Stimulated activated naive B cell treated with anti-CD40 and anti-IgM and Interleukin-4, amounts not matched to agents 10 μg/mL and 1 μg/mL and 100 μg/mL, for 72 hours (primary cell): ENCODE measurements around the gene SNAPC3.
"Not testable (repeated sequence)": the region's sequence is repeated elsewhere in the genome, so short reads cannot be mapped to it uniquely, and the experiment has no call there.

ENCODE experiments used
- ATAC-seq, 2 donors: fragments of 150-1000 bp; cut with Tn5 transposase; replicated peaks; 2 replicates each; pipeline ENCODE4 v1.10.0; 2021; ENCODE audit warnings: moderate library complexity in 1 of 2
- DNase-seq: peaks from one replicate; pipeline ENCODE4 v3.0.0; 2021
- H3K27ac Mint-ChIP-seq: one replicate; pipeline ENCODE4 v1.8.0; 2022; ENCODE audit warnings: mild to moderate bottlenecking, mixed read lengths
- H3K27me3 Mint-ChIP-seq, 2 donors: one replicate each; pipeline ENCODE4 v1.8.0; 2022; ENCODE audit warnings: mixed read lengths in 2 of 2
- H3K36me3 Mint-ChIP-seq, 2 donors: one replicate each; pipeline ENCODE4 v1.8.0; 2022; ENCODE audit warnings: mixed read lengths in 2 of 2, mild to moderate bottlenecking in 1 of 2
- H3K4me1 Mint-ChIP-seq, 2 donors: one replicate each; pipeline ENCODE4 v1.8.0; 2022; ENCODE audit warnings: mixed read lengths in 2 of 2, mild to moderate bottlenecking in 1 of 2
- H3K4me3 Mint-ChIP-seq, 2 donors: one replicate each; pipeline ENCODE4 v1.8.0; 2022; ENCODE audit warnings: mild to moderate bottlenecking in 2 of 2, mixed read lengths in 2 of 2, moderate library complexity in 1 of 2
- H3K9me3 Mint-ChIP-seq, 2 donors: one replicate each; pipeline ENCODE4 v1.8.0; 2022; ENCODE audit warnings: mixed read lengths in 2 of 2, mild to moderate bottlenecking in 1 of 2

Gene SNAPC3

DNA sequence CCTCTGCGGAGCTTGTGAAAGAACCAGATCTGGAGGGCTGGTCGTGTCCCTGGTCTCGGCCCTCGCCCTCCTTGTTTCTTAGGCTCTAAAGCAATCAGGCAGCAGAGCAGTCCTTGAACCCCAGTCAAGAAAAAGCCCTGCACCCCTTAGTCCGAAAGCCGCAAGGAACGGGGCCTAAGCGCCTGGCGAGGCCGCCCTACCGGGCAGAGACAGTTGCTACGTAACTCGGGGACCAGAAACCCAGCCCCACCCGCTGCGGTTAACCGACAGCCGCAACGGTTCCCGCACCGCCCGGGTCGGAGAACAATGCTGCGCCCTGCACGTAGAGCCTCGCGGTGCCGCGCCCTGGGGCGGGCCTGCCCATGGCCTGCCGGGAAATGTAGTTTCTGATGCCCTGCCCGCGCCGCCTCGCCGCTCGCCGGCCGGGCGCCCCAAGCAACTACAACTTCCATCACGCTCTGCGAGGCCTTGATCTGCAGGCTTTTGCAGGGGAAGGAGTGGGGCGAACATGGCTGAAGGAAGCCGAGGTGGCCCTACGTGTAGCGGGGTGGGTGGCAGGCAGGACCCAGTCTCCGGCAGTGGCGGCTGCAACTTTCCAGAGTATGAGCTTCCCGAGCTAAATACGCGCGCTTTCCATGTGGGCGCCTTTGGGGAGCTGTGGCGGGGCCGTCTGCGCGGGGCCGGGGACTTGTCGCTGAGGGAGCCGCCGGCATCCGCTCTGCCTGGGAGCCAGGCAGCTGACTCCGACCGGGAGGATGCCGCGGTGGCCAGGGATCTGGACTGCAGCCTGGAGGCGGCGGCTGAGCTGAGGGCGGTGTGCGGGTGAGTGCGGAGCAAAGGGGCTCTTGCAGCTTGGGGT is at the start of gene SNAPC3:
Gene SNAPC3, plus strand, starts transcription at position 505 of the 859 bp plus-strand sequence. Its CDS starts 4 bp downstream, at position 509.
- Mint-ChIP-seq H3K27ac (peak within 1 kb of the TSS; percentile 94), H3K27me3 (no peaks in the 10 kb centered on the region), H3K36me3 (peaks cover 15 to 20% of the 10 kb centered on the region in 2 donors), H3K9me3 (no peaks in the 10 kb centered on the region), H3K4me3 (peak within 1 kb of the TSS; percentile 90 to 93), H3K4me1 (peaks cover 20 to 34% of the 10 kb centered on the region in 2 donors)
- peak; percentile 91 for DNase-seq
- ATAC-seq, result peak; percentile 95 to 97

DNA sequence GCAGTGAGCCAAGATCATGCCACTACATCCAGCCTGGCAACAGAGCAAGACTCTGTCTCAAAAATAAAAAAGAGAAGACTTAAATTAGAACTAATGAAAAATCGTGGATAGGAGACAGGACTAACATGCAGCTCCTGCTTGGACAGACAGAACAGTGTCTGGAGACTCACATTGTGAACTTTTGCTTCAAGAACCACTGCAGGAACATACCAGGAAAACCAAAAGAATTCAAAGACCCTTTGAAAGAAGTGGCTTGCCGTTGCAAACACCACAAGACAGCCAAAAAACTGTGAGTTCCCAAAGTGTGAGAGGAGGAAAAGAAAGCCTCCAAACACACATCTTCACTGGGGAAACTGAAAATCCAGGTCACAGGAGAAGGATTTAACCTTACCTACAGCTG is 48.8 kb upstream of the SNAPC3 start:
- no peak for DNase-seq
- ATAC-seq, result no peak
- peaks cover 12 to 31% of the 10 kb centered on the region in 2 donors for H3K27me3 Mint-ChIP-seq
- H3K27ac Mint-ChIP-seq, result no peak overlapping the region
- peaks cover 5 to 8% of the 10 kb centered on the region in 2 donors for H3K9me3 Mint-ChIP-seq
- peaks cover 0 to 4% of the 10 kb centered on the region in 2 donors for H3K36me3 Mint-ChIP-seq
- peaks cover 0 to 7% of the 10 kb centered on the region in 2 donors for H3K4me1 Mint-ChIP-seq
- H3K4me3 Mint-ChIP-seq, result no peak overlapping the region

DNA sequence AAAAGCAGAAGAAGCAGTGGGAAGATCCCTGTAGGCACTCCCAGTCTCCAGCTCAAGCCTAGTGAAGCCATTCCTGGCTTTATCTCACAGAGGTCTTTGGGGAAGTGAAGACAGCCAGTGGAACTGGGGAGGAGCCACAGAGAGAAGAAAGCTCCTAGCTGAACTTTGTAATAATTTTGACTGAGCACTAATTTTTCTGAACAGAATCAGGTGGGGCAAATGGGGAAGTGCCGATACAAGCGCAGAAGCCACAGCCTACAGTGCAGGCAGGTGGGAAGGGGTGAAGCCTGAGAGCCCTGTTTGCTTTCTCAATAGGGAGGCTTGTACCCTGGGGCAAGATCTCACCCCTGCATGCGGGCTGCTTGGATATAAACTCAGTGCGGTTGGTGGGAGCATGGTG is 48.4 kb upstream of the SNAPC3 start:
- no peak overlapping the region for H3K4me3 Mint-ChIP-seq
- H3K36me3 Mint-ChIP-seq, result peaks cover 0 to 4% of the 10 kb centered on the region in 2 donors
- peaks cover 5 to 8% of the 10 kb centered on the region in 2 donors for H3K9me3 Mint-ChIP-seq
- H3K27me3 Mint-ChIP-seq, result peaks cover 14 to 33% of the 10 kb centered on the region in 2 donors
- DNase-seq (no peak), ATAC-seq (peak; percentile 64 to 82)
- H3K4me1 Mint-ChIP-seq, result peaks cover 0 to 7% of the 10 kb centered on the region in 2 donors
- no peak overlapping the region for H3K27ac Mint-ChIP-seq

GRCh38 chr9:15374825-15375224 is 47.9 kb upstream of the SNAPC3 start:
- H3K9me3 Mint-ChIP-seq, result peaks cover 5 to 8% of the 10 kb centered on the region in 2 donors
- H3K4me1 Mint-ChIP-seq, result peaks cover 0 to 7% of the 10 kb centered on the region in 2 donors
- H3K27me3 Mint-ChIP-seq, result peaks cover 19 to 38% of the 10 kb centered on the region in 2 donors
- H3K4me3 Mint-ChIP-seq, result no peak overlapping the region
- ATAC-seq (no peak), DNase-seq (no peak)
- H3K36me3 Mint-ChIP-seq, result peaks cover 0 to 4% of the 10 kb centered on the region in 2 donors
- no peak overlapping the region for H3K27ac Mint-ChIP-seq

DNA sequence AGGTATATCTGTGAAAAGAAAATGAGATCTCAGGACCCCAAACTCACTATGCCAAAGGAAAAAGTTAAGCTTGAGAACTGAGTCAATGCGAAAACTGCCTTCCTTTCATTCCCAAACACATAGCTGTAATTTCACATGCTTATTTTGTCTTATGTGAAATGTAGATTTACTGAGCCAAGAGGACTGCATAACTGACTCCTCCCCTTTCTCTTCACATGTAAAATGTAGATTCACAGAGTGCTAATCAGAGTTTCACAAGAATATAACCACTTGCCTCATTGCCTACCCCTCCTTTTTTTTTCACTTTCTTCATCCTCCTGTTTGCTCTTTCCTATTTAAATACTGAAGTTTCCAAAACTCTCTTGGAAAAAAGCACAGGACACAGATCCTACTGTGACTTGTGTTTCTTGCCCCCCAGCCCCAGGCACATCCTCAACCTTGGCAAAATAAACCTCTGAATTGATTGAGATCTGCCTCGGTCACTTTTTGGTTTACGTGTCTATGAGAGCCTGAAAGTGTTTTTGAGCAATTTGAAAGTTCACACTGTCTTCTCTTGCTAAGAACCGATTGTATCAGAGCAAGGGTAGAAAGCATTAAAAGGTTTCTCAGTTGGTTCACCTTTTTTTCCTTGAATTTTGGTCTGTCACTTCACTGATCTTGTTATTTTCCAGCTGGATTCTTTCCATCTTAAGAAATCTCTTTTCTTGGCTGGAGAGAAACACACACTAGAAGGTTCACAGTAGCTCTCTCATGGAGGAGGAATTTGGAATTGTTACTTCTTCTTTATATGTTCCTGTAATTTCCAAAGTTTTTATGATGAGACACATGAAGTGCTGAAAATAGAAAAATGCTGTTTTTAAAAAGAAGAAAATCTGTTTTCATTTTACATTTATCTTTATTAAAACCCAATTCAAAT is 44.8 kb upstream of the SNAPC3 start:
- H3K9me3 Mint-ChIP-seq, result peaks cover 5 to 8% of the 10 kb centered on the region in 2 donors
- ATAC-seq (no peak), DNase-seq (no peak)
- no peak overlapping the region for H3K27ac Mint-ChIP-seq
- H3K4me3 Mint-ChIP-seq, result no peak overlapping the region
- H3K36me3 Mint-ChIP-seq, result peaks cover 0 to 4% of the 10 kb centered on the region in 2 donors
- peaks cover 27 to 34% of the 10 kb centered on the region in 2 donors for H3K27me3 Mint-ChIP-seq
- H3K4me1 Mint-ChIP-seq, result peaks cover 0 to 7% of the 10 kb centered on the region in 2 donors

DNA sequence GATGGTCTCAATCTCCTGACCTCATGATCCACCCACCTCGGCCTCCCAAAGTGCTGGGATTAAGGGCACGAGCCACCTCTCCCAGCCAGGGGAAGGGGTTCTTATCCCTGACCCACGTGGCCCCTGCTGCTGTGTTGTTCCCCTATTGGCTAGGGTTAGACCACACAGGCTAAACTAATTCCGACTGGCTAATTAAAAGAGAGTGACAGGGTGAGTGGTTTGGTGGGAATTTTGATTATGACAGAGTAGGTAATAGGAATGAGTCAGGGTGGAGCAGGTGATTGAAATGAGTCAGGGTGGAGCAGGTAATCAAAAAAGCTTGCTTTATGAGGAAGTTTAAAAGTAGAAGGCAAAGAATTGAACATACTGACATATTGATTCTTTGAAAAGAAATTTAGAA is 43.4 kb upstream of the SNAPC3 start:
- not testable (repeated sequence) for H3K9me3 Mint-ChIP-seq, H3K4me1 Mint-ChIP-seq, H3K36me3 Mint-ChIP-seq, H3K27ac Mint-ChIP-seq, ATAC-seq, DNase-seq, H3K4me3 Mint-ChIP-seq
- peaks cover 31 to 46% of the 10 kb centered on the region in 2 donors for H3K27me3 Mint-ChIP-seq

GRCh38 chr9:15379888-15380287 is 42.8 kb upstream of the SNAPC3 start:
- H3K4me3 Mint-ChIP-seq, DNase-seq, H3K36me3 Mint-ChIP-seq, H3K4me1 Mint-ChIP-seq, H3K27ac Mint-ChIP-seq, H3K9me3 Mint-ChIP-seq, ATAC-seq: not testable (repeated sequence)
- H3K27me3 Mint-ChIP-seq, result peaks cover 31 to 46% of the 10 kb centered on the region in 2 donors

GRCh38 chr9:15381491-15381890 is 41.2 kb upstream of the SNAPC3 start:
- DNase-seq (no peak), ATAC-seq (no peak)
- Mint-ChIP-seq H3K27me3 (peaks cover 31 to 34% of the 10 kb centered on the region in 2 donors), H3K4me3 (no peak overlapping the region), H3K9me3 (peaks cover 0 to 2% of the 10 kb centered on the region in 2 donors), H3K36me3 (no peaks in the 10 kb centered on the region), H3K4me1 (no peaks in the 10 kb centered on the region), H3K27ac (no peak overlapping the region)

DNA sequence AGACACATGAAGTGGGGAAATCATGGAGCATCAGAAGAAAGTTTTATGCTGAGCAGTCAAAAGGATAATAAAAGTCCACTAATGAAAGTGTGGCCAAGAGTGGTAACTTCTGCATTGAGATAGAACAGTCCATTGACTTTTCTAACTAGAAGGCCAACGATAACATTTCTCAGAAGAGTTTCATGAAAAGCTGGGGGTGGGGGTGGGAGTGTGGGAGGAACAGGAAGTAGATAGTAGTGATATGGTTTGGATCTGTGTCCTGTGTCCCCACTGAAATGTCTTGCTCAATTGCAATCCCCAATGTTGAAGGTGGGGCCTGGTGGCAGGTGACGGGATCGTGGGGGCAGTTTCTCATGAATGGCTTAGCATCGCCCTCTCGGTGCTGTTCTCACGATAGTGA is 36.2 kb upstream of the SNAPC3 start:
- Mint-ChIP-seq H3K9me3 (no peaks in the 10 kb centered on the region), H3K4me1 (no peaks in the 10 kb centered on the region), H3K36me3 (no peaks in the 10 kb centered on the region), H3K4me3 (no peak overlapping the region), H3K27ac (no peak overlapping the region), H3K27me3 (peaks cover 11 to 12% of the 10 kb centered on the region in 2 donors)
- no peak for ATAC-seq
- no peak for DNase-seq

- H3K27ac Mint-ChIP-seq, result no peak overlapping the region
- ATAC-seq (no peak), DNase-seq (no peak)
- H3K36me3 Mint-ChIP-seq, result no peaks in the 10 kb centered on the region
- no peaks in the 10 kb centered on the region for H3K9me3 Mint-ChIP-seq
- no peaks in the 10 kb centered on the region for H3K27me3 Mint-ChIP-seq
- H3K4me3 Mint-ChIP-seq, result no peak overlapping the region
- H3K4me1 Mint-ChIP-seq, result no peaks in the 10 kb centered on the region
Observed at GRCh38 chr9:15389173-15389572, 33.5 kb upstream of the SNAPC3 start.

GRCh38 chr9:15389631-15390030 is 33.0 kb upstream of the SNAPC3 start:
- no peak overlapping the region for H3K4me3 Mint-ChIP-seq
- no peaks in the 10 kb centered on the region for H3K4me1 Mint-ChIP-seq
- no peak for DNase-seq
- ATAC-seq, result no peak
- H3K9me3 Mint-ChIP-seq, result no peaks in the 10 kb centered on the region
- H3K27me3 Mint-ChIP-seq, result no peaks in the 10 kb centered on the region
- no peak overlapping the region for H3K27ac Mint-ChIP-seq
- H3K36me3 Mint-ChIP-seq, result no peaks in the 10 kb centered on the region

DNA sequence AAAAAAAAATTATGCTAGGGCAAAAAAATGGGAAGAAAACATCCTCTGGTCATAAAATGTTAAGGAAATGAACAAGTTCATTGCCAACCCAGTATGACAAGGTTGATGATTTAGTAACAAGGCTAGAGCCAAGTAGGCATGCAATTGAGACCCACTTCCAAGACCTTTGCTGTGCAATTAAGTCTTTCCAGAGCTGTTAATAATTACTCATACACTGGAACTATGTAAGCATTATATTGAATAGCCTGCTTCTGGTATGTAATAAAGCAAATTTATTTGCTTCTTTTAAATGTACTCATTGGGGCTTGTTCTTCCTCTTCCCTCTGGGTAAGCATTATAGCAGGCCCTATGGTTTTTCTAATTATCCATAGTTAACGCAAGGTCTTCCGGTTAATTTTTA is 32.5 kb upstream of the SNAPC3 start:
- DNase-seq (no peak), ATAC-seq (no peak)
- no peaks in the 10 kb centered on the region for H3K36me3 Mint-ChIP-seq
- H3K27ac Mint-ChIP-seq, result no peak overlapping the region
- H3K27me3 Mint-ChIP-seq, result no peaks in the 10 kb centered on the region
- H3K9me3 Mint-ChIP-seq, result no peaks in the 10 kb centered on the region
- H3K4me3 Mint-ChIP-seq, result no peak overlapping the region
- H3K4me1 Mint-ChIP-seq, result no peaks in the 10 kb centered on the region

GRCh38 chr9:15392363-15392762 is 30.3 kb upstream of the SNAPC3 start:
- H3K9me3 Mint-ChIP-seq, result no peaks in the 10 kb centered on the region
- ATAC-seq (no peak), DNase-seq (no peak)
- H3K27me3 Mint-ChIP-seq, result no peaks in the 10 kb centered on the region
- no peaks in the 10 kb centered on the region for H3K4me1 Mint-ChIP-seq
- no peak overlapping the region for H3K4me3 Mint-ChIP-seq
- no peak overlapping the region for H3K27ac Mint-ChIP-seq
- no peaks in the 10 kb centered on the region for H3K36me3 Mint-ChIP-seq

- ATAC-seq (no peak), DNase-seq (no peak)
- Mint-ChIP-seq H3K4me3 (no peak overlapping the region), H3K27me3 (peaks cover 3 to 5% of the 10 kb centered on the region in 2 donors), H3K9me3 (peaks cover 5 to 9% of the 10 kb centered on the region in 2 donors), H3K36me3 (no peaks in the 10 kb centered on the region), H3K4me1 (no peaks in the 10 kb centered on the region), H3K27ac (no peak overlapping the region)
Observed at GRCh38 chr9:15400281-15400941, 22.3 kb upstream of the SNAPC3 start.
